Endodermal cell (in vitro differentiated cells): ENCODE results near the gene HMBS. TPM values are rescaled to one million over a fixed set of nuclear protein-coding genes. Genes with fewer than 3 reads are reported as not detected.

Source experiments
- DNase-seq: peaks from one replicate; pipeline ENCODE4 v3.0.0-alpha.2; 2017
- H3K27ac ChIP-seq: 2 replicates; pipeline ENCODE4 v1.5.1; 2013; ENCODE audit warnings: mild to moderate bottlenecking, low read depth, low read length, moderate library complexity
- H3K27me3 ChIP-seq: 2 replicates; pipeline ENCODE4 v1.6.1; 2013; ENCODE audit warnings: mild to moderate bottlenecking, low read length, moderate library complexity; ENCODE audit not compliant: insufficient read depth, control insufficient read depth, poor library complexity, severe bottlenecking
- H3K36me3 ChIP-seq: 2 replicates; pipeline ENCODE4 v1.7.0; 2013; ENCODE audit warnings: mild to moderate bottlenecking, low read length, moderate library complexity; ENCODE audit not compliant: control insufficient read depth, insufficient read depth
- H3K4me1 ChIP-seq: one replicate; pipeline ENCODE4 v1.7.0; 2013; ENCODE audit warnings: low read length; ENCODE audit not compliant: control insufficient read depth, insufficient read depth
- H3K4me3 ChIP-seq: 2 replicates; pipeline ENCODE4 v1.5.1; 2013; ENCODE audit warnings: mild to moderate bottlenecking, low read length, moderate library complexity
- H3K9ac ChIP-seq: 2 replicates; pipeline ENCODE4 v1.6.1; 2013; ENCODE audit warnings: mild to moderate bottlenecking, low read length, moderate library complexity; ENCODE audit not compliant: poor library complexity, severe bottlenecking; ENCODE audit errors: extremely low read depth
- H3K9me3 ChIP-seq: 2 replicates; pipeline ENCODE4 v1.6.1; 2013; ENCODE audit warnings: mild to moderate bottlenecking, low read length, moderate library complexity; ENCODE audit not compliant: control insufficient read depth
- H3K27ac Mint-ChIP-seq: 2 replicates; pipeline ENCODE4 v1.8.0; 2020; ENCODE audit warnings: mixed read lengths
- H3K27me3 Mint-ChIP-seq: 2 replicates; pipeline ENCODE4 v1.8.0; 2021; ENCODE audit warnings: mild to moderate bottlenecking, mixed read lengths; ENCODE audit not compliant: insufficient read depth
- H3K36me3 Mint-ChIP-seq: 2 replicates; pipeline ENCODE4 v1.8.0; 2020; ENCODE audit warnings: low read depth, mixed read lengths
- H3K4me1 Mint-ChIP-seq: 2 replicates; pipeline ENCODE4 v1.8.0; 2020; ENCODE audit warnings: mixed read lengths
- H3K4me3 Mint-ChIP-seq: 2 replicates; pipeline ENCODE4 v1.8.0; 2020; ENCODE audit warnings: mild to moderate bottlenecking, moderate library complexity, mixed read lengths
- H3K9me3 Mint-ChIP-seq: 2 replicates; pipeline ENCODE4 v1.8.0; 2020; ENCODE audit warnings: mild to moderate bottlenecking, mixed read lengths
- CTCF ChIP-seq: fragments of 200-600 bp; sonication (generic); conservative IDR thresholded peaks from 2 replicates; pipeline ENCODE4 v1.5.0; 2021; ENCODE audit warnings: antibody characterized with exemption, mild to moderate bottlenecking
- WGBS, 2 experiments: methylation state at CpG; one replicate each; pipeline versions ENCODE4 v1.1.5 to v1.1.7; 2013; ENCODE audit warnings: missing lambda C conversion rate in 2 of 2, mixed read lengths in 1 of 2; ENCODE audit not compliant: insufficient coverage in 1 of 2, insufficient read length in 1 of 2; 5-methylcytosine and 5-hydroxymethylcytosine counted together
- total RNA-seq, 2 donors: library from RNA; stranded (reverse); fragmentation: NEBNext Ultra II Directional in 1 of 2; extraction: Animal tissue kit (Norgen Biotek cat#: 25700) in 1 of 2; gene quantifications; 2 replicates in 1 of 2; 3 replicates in 1 of 2; pipeline ENCODE4 v1.2.1, GENCODE V29; 2021

Gene HMBS
- total RNA-seq, 2 donors from 2014 or later = 45.9 to 54.8 TPM

- H3K4me3 ChIP-seq = peak overlapping the region; percentile 94
- no peaks in the 10 kb centered on the region for H3K27me3 ChIP-seq
- Mint-ChIP-seq H3K9me3 (no peaks in the 10 kb centered on the region), H3K4me3 (peak overlapping the region; percentile 91), H3K36me3 (peaks cover 11% of the 10 kb centered on the region), H3K27me3 (no peaks in the 10 kb centered on the region), H3K4me1 (peaks cover 18% of the 10 kb centered on the region), H3K27ac (peak overlapping the region; percentile 93)
- WGBS, 2 experiments = 1% methylated on average over 14 to 20 of the region's 20 CpGs
- H3K27ac ChIP-seq = no peak overlapping the region
- DNase-seq = no peak
- peaks cover 21% of the 10 kb centered on the region for H3K36me3 ChIP-seq
- peak overlapping the region; percentile 79 for H3K9ac ChIP-seq
- TF ChIP-seq CTCF = no peak
- no peaks in the 10 kb centered on the region for H3K4me1 ChIP-seq
- no peaks in the 10 kb centered on the region for H3K9me3 ChIP-seq
Measured at GRCh38 chr11:119121811-119122124, 37.1 kb downstream of the HMBS start.

GRCh38 chr11:119125821-119126220 is 41.1 kb downstream of the HMBS start:
- H3K27ac Mint-ChIP-seq = no peak overlapping the region
- H3K36me3 ChIP-seq = peaks cover 46% of the 10 kb centered on the region
- H3K27me3 Mint-ChIP-seq = no peaks in the 10 kb centered on the region
- no peak overlapping the region for H3K4me3 Mint-ChIP-seq
- H3K9ac ChIP-seq = no peak overlapping the region
- H3K4me3 ChIP-seq = no peak overlapping the region
- no peak for TF ChIP-seq CTCF
- DNase-seq = no peak
- H3K27me3 ChIP-seq = no peaks in the 10 kb centered on the region
- no peaks in the 10 kb centered on the region for H3K4me1 ChIP-seq
- H3K36me3 Mint-ChIP-seq = peaks cover 41% of the 10 kb centered on the region
- WGBS, 2 experiments = 95 to 97% methylated on average over 3 to 6 of the region's 6 CpGs
- no peak overlapping the region for H3K27ac ChIP-seq
- peaks cover 10% of the 10 kb centered on the region for H3K4me1 Mint-ChIP-seq
- no peaks in the 10 kb centered on the region for H3K9me3 ChIP-seq
- no peaks in the 10 kb centered on the region for H3K9me3 Mint-ChIP-seq

- Mint-ChIP-seq H3K4me1 (peaks cover 8% of the 10 kb centered on the region), H3K9me3 (no peaks in the 10 kb centered on the region), H3K4me3 (no peak overlapping the region), H3K36me3 (peaks cover 51% of the 10 kb centered on the region), H3K27me3 (no peaks in the 10 kb centered on the region), H3K27ac (no peak overlapping the region)
- DNase-seq = no peak
- Histone ChIP-seq H3K9me3 (no peaks in the 10 kb centered on the region), H3K27me3 (no peaks in the 10 kb centered on the region), H3K27ac (no peak overlapping the region), H3K9ac (no peak overlapping the region), H3K4me1 (no peaks in the 10 kb centered on the region), H3K36me3 (peaks cover 54% of the 10 kb centered on the region), H3K4me3 (no peak overlapping the region)
- WGBS, 2 experiments = 88 to 90% methylated on average over 2 to 4 of the region's 5 CpGs
- no peak for TF ChIP-seq CTCF
Measured at GRCh38 chr11:119126675-119127268, 42.1 kb downstream of the HMBS start.
